DMS 273 (cell line): ENCODE measurements around the gene ACE2.

Source experiments
- DNase-seq: peaks from one replicate; lab custom pipeline; 2025; ENCODE audit not compliant: unreplicated experiment; lab: John Stamatoyannopoulos, UW

The ACE2 gene

GRCh38 chrX:15512401-15512965 lies 88.3 kb downstream of the ACE2 start:
- no peak for DNase-seq

GRCh38 chrX:15511563-15511962 lies 89.2 kb downstream of the ACE2 start:
- peak; percentile 12 for DNase-seq
